Keratinocyte (primary cell): Measurements from ENCODE around the gene SLC12A1.

Experiments
- EZH2 ChIP-seq: IDR thresholded peaks from one replicate; pipeline ENCODE4 v1.6.1; 2012; ENCODE audit warnings: inconsistent platforms, mild to moderate bottlenecking, low read length, moderate library complexity
- TF ChIP-seq, protein P1 (sequence below), 3 experiments: IDR thresholded peaks in 1 of 3; conservative IDR thresholded peaks in 1 of 3; optimal IDR thresholded peaks in 1 of 3; 2 replicates in 2 of 3; 3 replicates in 1 of 3; pipeline versions ENCODE3 to v1.5.1; 2011; ENCODE audit warnings: low read length in 3 of 3, mild to moderate bottlenecking in 3 of 3, moderate library complexity in 2 of 3, control low read depth in 1 of 3, inconsistent platforms in 1 of 3; ENCODE audit not compliant: insufficient read depth in 2 of 3; ENCODE audit errors: extremely low read depth in 1 of 3

DNA sequence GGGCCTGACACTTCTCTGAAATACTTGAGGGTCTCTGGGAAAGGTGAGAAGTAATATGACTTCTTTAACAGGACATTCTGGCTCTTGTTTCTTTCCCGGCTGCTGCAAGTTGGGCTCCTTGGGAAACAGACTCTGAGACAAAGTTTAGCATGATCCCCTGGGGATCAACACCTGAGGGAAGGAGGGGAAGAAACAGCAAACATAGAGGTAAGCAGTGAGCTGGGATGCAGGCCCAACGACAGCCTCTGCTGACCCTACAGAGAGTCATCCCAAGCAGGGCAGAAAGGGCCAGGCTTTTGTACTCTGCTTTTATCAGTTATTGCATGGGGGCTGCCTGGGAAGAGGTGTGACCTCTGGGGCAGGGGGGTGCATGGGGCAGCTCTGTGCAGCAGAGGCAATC, 98.3 kb downstream of the SLC12A1 start:
- TF ChIP-seq, protein P1, sequence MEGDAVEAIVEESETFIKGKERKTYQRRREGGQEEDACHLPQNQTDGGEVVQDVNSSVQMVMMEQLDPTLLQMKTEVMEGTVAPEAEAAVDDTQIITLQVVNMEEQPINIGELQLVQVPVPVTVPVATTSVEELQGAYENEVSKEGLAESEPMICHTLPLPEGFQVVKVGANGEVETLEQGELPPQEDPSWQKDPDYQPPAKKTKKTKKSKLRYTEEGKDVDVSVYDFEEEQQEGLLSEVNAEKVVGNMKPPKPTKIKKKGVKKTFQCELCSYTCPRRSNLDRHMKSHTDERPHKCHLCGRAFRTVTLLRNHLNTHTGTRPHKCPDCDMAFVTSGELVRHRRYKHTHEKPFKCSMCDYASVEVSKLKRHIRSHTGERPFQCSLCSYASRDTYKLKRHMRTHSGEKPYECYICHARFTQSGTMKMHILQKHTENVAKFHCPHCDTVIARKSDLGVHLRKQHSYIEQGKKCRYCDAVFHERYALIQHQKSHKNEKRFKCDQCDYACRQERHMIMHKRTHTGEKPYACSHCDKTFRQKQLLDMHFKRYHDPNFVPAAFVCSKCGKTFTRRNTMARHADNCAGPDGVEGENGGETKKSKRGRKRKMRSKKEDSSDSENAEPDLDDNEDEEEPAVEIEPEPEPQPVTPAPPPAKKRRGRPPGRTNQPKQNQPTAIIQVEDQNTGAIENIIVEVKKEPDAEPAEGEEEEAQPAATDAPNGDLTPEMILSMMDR (optimal IDR thresholded peaks at IDR 0.05 in 1 of 3, IDR thresholded peaks at IDR 0.05 in 1 of 3, conservative IDR thresholded peaks at IDR 0.05 in 1 of 3; ENCODE audit: extremely low read depth in 1 of 3, insufficient read depth in 2 of 3, low read length in 3 of 3): no peak
- no peak for TF ChIP-seq EZH2
